ENCODE results near the gene CRB2.

- TF ChIP-seq CTCF (IDR thresholded peaks at IDR 0.05) (no peak), POLR2A (IDR thresholded peaks at IDR 0.05) (no peak)
Measured at GRCh38 chr9:123406691-123407216, 50.8 kb downstream of the CRB2 start.
